H1 (cell line): ENCODE results near the gene ESRRB. TPM values are rescaled to one million over a fixed set of nuclear protein-coding genes. Genes with fewer than 3 reads are reported as not detected.

ENCODE experiments used
- KDM5A ChIP-seq: fragments of 200-600 bp; IDR thresholded peaks from 2 replicates; pipeline ENCODE4 v1.7.1; 2012; ENCODE audit warnings: mild to moderate bottlenecking, low read length, inconsistent platforms, mixed read lengths
- SAP30 ChIP-seq: fragments of 300-600 bp; sonication (generic); IDR thresholded peaks from 2 replicates; pipeline ENCODE4 v1.7.1; 2012; ENCODE audit warnings: low read length, moderate library complexity, mild to moderate bottlenecking, inconsistent platforms; ENCODE audit not compliant: insufficient read depth, insufficient replicate concordance
- SIRT6 ChIP-seq: IDR thresholded peaks from one replicate; pipeline ENCODE4 v1.7.1; 2012; ENCODE audit warnings: low read length, inconsistent platforms
- SRF ChIP-seq: IDR thresholded peaks from 2 replicates; pipeline ENCODE4 v1.6.1; 2011; ENCODE audit warnings: mild to moderate bottlenecking, low read depth, low read length, moderate library complexity
- SUZ12 ChIP-seq: fragments of 200-600 bp; sonication (generic); IDR thresholded peaks from 2 replicates; pipeline ENCODE4 v1.6.1; 2012; ENCODE audit warnings: mild to moderate bottlenecking, inconsistent platforms, low read length, moderate library complexity, mixed read lengths
- TEAD4 ChIP-seq: IDR thresholded peaks from 2 replicates; pipeline ENCODE4 v1.6.1; 2012; ENCODE audit warnings: low read depth, low read length, inconsistent platforms, mixed read lengths
- polyA plus RNA-seq, 7 experiments: library from polyadenylated mRNA; depleted of rRNA in 3 of 7; stranded (reverse) in 5 of 7; unstranded in 2 of 7; fragments of >200 nt in 5 of 7; fragments of 200-250 nt in 2 of 7; gene quantifications; 1 replicate in 5 of 7; 2 replicates in 1 of 7; 4 replicates in 1 of 7; pipeline versions ENCODE4 v1.2.1 to v1.2.3, GENCODE V29; 2011 to 2013; ENCODE audit warnings: missing spikeins in 2 of 7, mixed read lengths in 2 of 7
- total RNA-seq: library from RNA; stranded (reverse); fragmentation: NEBNext Ultra II Directional; extraction: Animal tissue kit (Norgen Biotek cat#: 25700); gene quantifications from 2 replicates; pipeline ENCODE4 v1.2.1, GENCODE V29; 2021

The ESRRB gene
- total and polyA plus RNA-seq, 2 of the 8 experiments (the other 6 are each of a cell fraction or from before 2014, with no cell fraction given): 0.29 to 0.45 TPM

- no peak for TF ChIP-seq SUZ12
- TF ChIP-seq SRF: no peak
- no peak for TF ChIP-seq SAP30
- no peak for TF ChIP-seq SIRT6
- no peak for TF ChIP-seq KDM5A
- no peak for TF ChIP-seq TEAD4
Observed at GRCh38 chr14:76450476-76450875, 74.5 kb downstream of the ESRRB start (continued).
